A673 (cell line): ENCODE measurements around the gene RNF113B.

Experiments
- EZH2 ChIP-seq: fragments of 200-600 bp; sonication (generic); IDR thresholded peaks from 2 replicates; pipeline ENCODE4 v1.6.1; 2017; ENCODE audit warnings: borderline replicate concordance, low read depth, mild to moderate bottlenecking, mixed read lengths, antibody characterized with exemption, low read length; ENCODE audit not compliant: poor library complexity, severe bottlenecking
- TF ChIP-seq, protein P1 (sequence below): fragments of 300-800, 200-600 bp; sonication (generic); conservative IDR thresholded peaks from 2 replicates; pipeline ENCODE4 v1.5.1; 2017; ENCODE audit warnings: low read depth, mild to moderate bottlenecking, antibody characterized with exemption, low read length, moderate library complexity, mixed read lengths

DNA sequence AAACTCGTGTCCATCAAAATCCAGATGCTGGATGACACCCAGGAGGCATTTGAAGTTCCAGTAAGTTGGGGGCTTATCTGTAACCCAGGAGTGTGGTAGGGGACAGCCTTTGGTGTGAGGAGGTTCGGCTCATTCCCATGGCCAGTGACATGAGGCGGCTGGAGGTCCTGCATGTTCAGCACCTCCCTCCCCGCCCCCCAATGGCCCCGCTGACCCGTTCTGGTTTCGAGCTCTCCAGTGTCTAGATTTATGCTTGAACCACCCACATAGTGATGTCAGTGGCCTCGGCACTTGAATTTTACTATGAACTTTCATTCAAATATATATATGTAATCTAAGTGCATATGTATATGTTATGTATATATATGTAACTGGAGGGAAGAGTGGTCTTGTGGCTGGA is 36.3 kb upstream of the RNF113B start:
- TF ChIP-seq, protein P1, sequence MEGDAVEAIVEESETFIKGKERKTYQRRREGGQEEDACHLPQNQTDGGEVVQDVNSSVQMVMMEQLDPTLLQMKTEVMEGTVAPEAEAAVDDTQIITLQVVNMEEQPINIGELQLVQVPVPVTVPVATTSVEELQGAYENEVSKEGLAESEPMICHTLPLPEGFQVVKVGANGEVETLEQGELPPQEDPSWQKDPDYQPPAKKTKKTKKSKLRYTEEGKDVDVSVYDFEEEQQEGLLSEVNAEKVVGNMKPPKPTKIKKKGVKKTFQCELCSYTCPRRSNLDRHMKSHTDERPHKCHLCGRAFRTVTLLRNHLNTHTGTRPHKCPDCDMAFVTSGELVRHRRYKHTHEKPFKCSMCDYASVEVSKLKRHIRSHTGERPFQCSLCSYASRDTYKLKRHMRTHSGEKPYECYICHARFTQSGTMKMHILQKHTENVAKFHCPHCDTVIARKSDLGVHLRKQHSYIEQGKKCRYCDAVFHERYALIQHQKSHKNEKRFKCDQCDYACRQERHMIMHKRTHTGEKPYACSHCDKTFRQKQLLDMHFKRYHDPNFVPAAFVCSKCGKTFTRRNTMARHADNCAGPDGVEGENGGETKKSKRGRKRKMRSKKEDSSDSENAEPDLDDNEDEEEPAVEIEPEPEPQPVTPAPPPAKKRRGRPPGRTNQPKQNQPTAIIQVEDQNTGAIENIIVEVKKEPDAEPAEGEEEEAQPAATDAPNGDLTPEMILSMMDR, result no peak
- no peak for TF ChIP-seq EZH2
